IMR-90 (cell line): Measurements from ENCODE around the gene POLR1A.

Experiments used
- CEBPB ChIP-seq: IDR thresholded peaks from 2 replicates; pipeline ENCODE4 v1.6.1; 2012; ENCODE audit warnings: low read depth, low read length, improper control_type of control experiment
- CTCF ChIP-seq: conservative IDR thresholded peaks from 2 replicates; pipeline ENCODE4 v1.5.1; 2012; ENCODE audit warnings: mild to moderate bottlenecking, low read depth, low read length, improper control_type of control experiment
- FOS ChIP-seq: fragments of 150-350 bp; IDR thresholded peaks from 2 replicates; pipeline ENCODE4 v1.6.1; 2016; ENCODE audit warnings: low read depth, low read length
- MAFK ChIP-seq: IDR thresholded peaks from 2 replicates; pipeline ENCODE4 v1.6.1; 2012; ENCODE audit warnings: low read depth, low read length, improper control_type of control experiment
- MXI1 ChIP-seq: IDR thresholded peaks from 2 replicates; pipeline ENCODE4 v1.6.1; 2012; ENCODE audit warnings: low read depth, mild to moderate bottlenecking, low read length, moderate library complexity, borderline replicate concordance
- NFE2L2 ChIP-seq: fragments of 150-350 bp; IDR thresholded peaks from 2 replicates; pipeline ENCODE4 v1.6.1; 2016; ENCODE audit warnings: low read depth, mild to moderate bottlenecking, low read length
- POLR2A ChIP-seq: IDR thresholded peaks from 2 replicates; pipeline ENCODE4 v1.6.1; 2012; ENCODE audit warnings: mild to moderate bottlenecking, low read depth, low read length
- RAD21 ChIP-seq: IDR thresholded peaks from 2 replicates; pipeline ENCODE4 v1.6.1; 2012; ENCODE audit warnings: low read length, improper control_type of control experiment
- RCOR1 ChIP-seq: IDR thresholded peaks from 2 replicates; pipeline ENCODE4 v1.6.1; 2012; ENCODE audit warnings: mild to moderate bottlenecking, low read length, improper control_type of control experiment; ENCODE audit not compliant: insufficient replicate concordance
- RFX5 ChIP-seq: IDR thresholded peaks from 2 replicates; pipeline ENCODE4 v1.8.0; 2012; ENCODE audit warnings: low read depth, mild to moderate bottlenecking, low read length, moderate library complexity
- TF ChIP-seq, protein P1 (sequence below): fragments of 150-350 bp; IDR thresholded peaks from 2 replicates; pipeline ENCODE4 v1.6.1; 2017; ENCODE audit warnings: mild to moderate bottlenecking, antibody characterized with exemption, low read length, low read depth

DNA sequence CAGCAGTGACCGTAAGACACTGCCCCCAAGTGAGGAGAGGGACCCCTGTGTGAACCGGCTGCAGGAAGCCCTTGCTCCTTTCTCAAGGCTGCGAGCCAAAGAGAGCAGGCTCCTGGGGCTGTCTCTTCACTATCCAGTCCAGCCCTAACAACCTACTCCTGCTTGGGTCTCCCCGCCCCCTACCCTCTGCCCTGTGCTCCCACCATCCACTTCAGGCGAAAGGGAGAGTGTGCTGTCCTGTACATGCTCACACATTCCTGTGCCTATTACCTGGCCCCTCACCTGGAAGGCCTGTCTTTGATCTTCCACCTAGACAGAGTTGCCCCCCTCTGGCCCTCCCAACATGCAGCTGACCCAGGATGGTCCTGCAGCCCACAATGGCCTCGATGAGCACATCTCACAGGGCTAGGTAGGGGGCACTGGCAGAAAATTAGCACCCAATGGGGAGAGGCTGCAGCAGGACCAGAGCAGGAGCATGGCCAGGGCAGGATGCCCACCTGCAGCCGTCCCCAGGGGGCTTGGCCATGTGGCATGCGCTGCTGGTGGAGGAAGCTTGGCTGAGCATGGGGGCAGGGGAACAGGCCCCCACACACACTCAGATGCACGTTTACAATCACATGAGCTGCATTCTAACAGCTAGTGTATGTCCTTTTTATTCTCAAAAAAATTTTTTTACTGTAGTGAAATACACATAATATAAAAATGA, 93.5 kb downstream of the POLR1A start:
- TF ChIP-seq CTCF (no peak), MXI1 (no peak), POLR2A (no peak), MAFK (no peak), NFE2L2 (no peak), RAD21 (no peak), FOS (no peak), RFX5 (no peak), CEBPB (no peak), RCOR1 (no peak)
- TF ChIP-seq, protein P1, sequence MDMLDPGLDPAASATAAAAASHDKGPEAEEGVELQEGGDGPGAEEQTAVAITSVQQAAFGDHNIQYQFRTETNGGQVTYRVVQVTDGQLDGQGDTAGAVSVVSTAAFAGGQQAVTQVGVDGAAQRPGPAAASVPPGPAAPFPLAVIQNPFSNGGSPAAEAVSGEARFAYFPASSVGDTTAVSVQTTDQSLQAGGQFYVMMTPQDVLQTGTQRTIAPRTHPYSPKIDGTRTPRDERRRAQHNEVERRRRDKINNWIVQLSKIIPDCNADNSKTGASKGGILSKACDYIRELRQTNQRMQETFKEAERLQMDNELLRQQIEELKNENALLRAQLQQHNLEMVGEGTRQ: no peak
